ENCODE data around the gene KIF5C.

DNA sequence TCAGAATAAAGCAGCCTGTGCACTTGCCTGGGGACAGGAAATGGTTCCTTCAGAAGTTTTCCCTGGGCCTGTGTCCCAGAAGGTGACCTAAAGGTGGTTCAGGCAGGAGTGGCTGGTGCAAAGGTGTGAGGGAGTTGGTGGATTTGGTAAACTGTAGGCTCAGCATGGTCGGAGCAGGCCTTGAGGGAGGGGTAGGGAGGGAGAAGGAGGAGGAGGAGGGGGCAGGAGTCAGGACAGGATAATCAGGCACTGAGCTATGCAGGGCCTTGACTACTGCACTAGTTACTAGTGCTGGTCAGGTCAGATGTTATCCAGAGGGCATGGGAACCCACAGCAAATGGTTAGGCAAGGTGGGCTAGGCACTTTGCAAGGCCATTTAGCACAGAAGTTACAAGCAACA, 184.8 kb downstream of the KIF5C start:
- TF ChIP-seq, protein P1, sequence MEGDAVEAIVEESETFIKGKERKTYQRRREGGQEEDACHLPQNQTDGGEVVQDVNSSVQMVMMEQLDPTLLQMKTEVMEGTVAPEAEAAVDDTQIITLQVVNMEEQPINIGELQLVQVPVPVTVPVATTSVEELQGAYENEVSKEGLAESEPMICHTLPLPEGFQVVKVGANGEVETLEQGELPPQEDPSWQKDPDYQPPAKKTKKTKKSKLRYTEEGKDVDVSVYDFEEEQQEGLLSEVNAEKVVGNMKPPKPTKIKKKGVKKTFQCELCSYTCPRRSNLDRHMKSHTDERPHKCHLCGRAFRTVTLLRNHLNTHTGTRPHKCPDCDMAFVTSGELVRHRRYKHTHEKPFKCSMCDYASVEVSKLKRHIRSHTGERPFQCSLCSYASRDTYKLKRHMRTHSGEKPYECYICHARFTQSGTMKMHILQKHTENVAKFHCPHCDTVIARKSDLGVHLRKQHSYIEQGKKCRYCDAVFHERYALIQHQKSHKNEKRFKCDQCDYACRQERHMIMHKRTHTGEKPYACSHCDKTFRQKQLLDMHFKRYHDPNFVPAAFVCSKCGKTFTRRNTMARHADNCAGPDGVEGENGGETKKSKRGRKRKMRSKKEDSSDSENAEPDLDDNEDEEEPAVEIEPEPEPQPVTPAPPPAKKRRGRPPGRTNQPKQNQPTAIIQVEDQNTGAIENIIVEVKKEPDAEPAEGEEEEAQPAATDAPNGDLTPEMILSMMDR (IDR thresholded peaks at IDR 0.05): no peak
- TF ChIP-seq POLR2A (IDR thresholded peaks at IDR 0.05) (no peak), POLR2AphosphoS5 (IDR thresholded peaks at IDR 0.05; ENCODE audit: insufficient read depth in 1 of 2, low read depth in 1 of 2) (no peak)
